IMR-90 (cell line): ENCODE data around the gene FBXO17. TPM values are rescaled to one million over a fixed set of nuclear protein-coding genes. Genes with fewer than 3 reads are reported as not detected.

Source experiments
- ATAC-seq: fragments of 200-7000 bp; cut with Tn5 transposase; 2 replicates; pipeline ENCODE4 v1.9.1; 2020; ENCODE audit warnings: low read depth, mild to moderate bottlenecking, moderate library complexity
- BruUV-seq: library from RNA; stranded (reverse); fragments of 400-500 nt; replicated peaks from 2 replicates; lab custom pipeline; 2021; lab: Mats Ljungman, UMichigan
- CTCF ChIA-PET: fragments of 300-600 bp; formaldehyde crosslinking; extraction: SDS; loops from one replicate; lab custom pipeline; 2021; ENCODE audit warnings: antibody characterized with exemption; lab: Yijun Ruan, JAX
- POLR2A ChIA-PET: fragments of 300-600 bp; sonication (Branson Sonifier 250); formaldehyde crosslinking; loops from one replicate; lab custom pipeline; 2022; ENCODE audit warnings: antibody characterized with exemption; ENCODE audit not compliant: unreplicated experiment; lab: Charles Lee
- DNase-seq: peaks from one replicate; pipeline ENCODE4 v3.0.0; 2013
- H2AFZ ChIP-seq: replicated peaks from 2 replicates; pipeline ENCODE3; 2013; ENCODE audit warnings: low read length, mild to moderate bottlenecking; ENCODE audit not compliant: poor library complexity
- H2AK5ac ChIP-seq: 2 replicates; pipeline ENCODE4 v1.6.1; 2013; ENCODE audit warnings: low read depth, low read length, inconsistent platforms
- H2AK9ac ChIP-seq: replicated peaks from 2 replicates; pipeline ENCODE3; 2013; ENCODE audit warnings: mild to moderate bottlenecking, low read depth, low read length, moderate library complexity; ENCODE audit not compliant: poor library complexity
- H2BK120ac ChIP-seq: 2 replicates; pipeline ENCODE4 v1.6.1; 2013; ENCODE audit warnings: low read depth, low read length, inconsistent platforms
- H2BK15ac ChIP-seq: 3 replicates; pipeline ENCODE4 v1.6.1; 2013; ENCODE audit warnings: low read depth, low read length, inconsistent platforms
- H2BK20ac ChIP-seq: 2 replicates; pipeline ENCODE4 v1.6.1; 2013; ENCODE audit warnings: low read depth, mild to moderate bottlenecking, inconsistent platforms, low read length, moderate library complexity
- H2BK5ac ChIP-seq: 2 replicates; pipeline ENCODE4 v1.6.1; 2013; ENCODE audit warnings: mild to moderate bottlenecking, low read depth, low read length, inconsistent platforms; ENCODE audit not compliant: poor library complexity, severe bottlenecking
- H3K14ac ChIP-seq: replicated peaks from 2 replicates; pipeline ENCODE4 v1.6.1; 2013; ENCODE audit warnings: low read depth, low read length, inconsistent platforms
- H3K18ac ChIP-seq: 2 replicates; pipeline ENCODE4 v1.6.1; 2013; ENCODE audit warnings: low read depth, low read length, control low read depth
- H3K23ac ChIP-seq: 2 replicates; pipeline ENCODE4 v1.6.1; 2013; ENCODE audit warnings: low read depth, low read length, inconsistent platforms
- H3K27ac ChIP-seq: 2 replicates; pipeline ENCODE4 v1.5.1; 2013; ENCODE audit warnings: mild to moderate bottlenecking, control low read depth, low read length; ENCODE audit not compliant: insufficient read depth
- H3K27me3 ChIP-seq: 2 replicates; pipeline ENCODE4 v1.6.1; 2013; ENCODE audit warnings: low read length; ENCODE audit not compliant: control insufficient read depth, insufficient read depth
- H3K36me3 ChIP-seq: 2 replicates; pipeline ENCODE4 v1.6.1; 2013; ENCODE audit warnings: low read length, mixed read lengths; ENCODE audit not compliant: control insufficient read depth, insufficient read depth
- H3K4ac ChIP-seq: 2 replicates; pipeline ENCODE4 v1.6.1; 2013; ENCODE audit warnings: low read depth, low read length, inconsistent platforms
- H3K4me1 ChIP-seq: 2 replicates; pipeline ENCODE4 v1.6.1; 2013; ENCODE audit warnings: low read length, mixed read lengths; ENCODE audit not compliant: control insufficient read depth, insufficient read depth
- H3K4me2 ChIP-seq: 2 replicates; pipeline ENCODE4 v1.6.1; 2013; ENCODE audit warnings: low read depth, mild to moderate bottlenecking, control low read depth, low read length, moderate library complexity
- H3K4me3 ChIP-seq: 2 replicates; pipeline ENCODE4 v1.5.1; 2013; ENCODE audit warnings: low read depth, mild to moderate bottlenecking, control low read depth, low read length, moderate library complexity; ENCODE audit not compliant: insufficient read depth
- H3K56ac ChIP-seq: 2 replicates; pipeline ENCODE4 v1.6.1; 2013; ENCODE audit warnings: low read length, inconsistent platforms; ENCODE audit not compliant: insufficient read depth; ENCODE audit errors: extremely low read depth
- H3K79me1 ChIP-seq, 2 experiments: 2 replicates each; pipeline ENCODE4 v1.6.1; 2013; ENCODE audit warnings: low read length in 2 of 2, inconsistent platforms in 1 of 2, low read depth in 1 of 2
- H3K9ac ChIP-seq: 2 replicates; pipeline ENCODE4 v1.6.1; 2013; ENCODE audit warnings: low read depth, low read length, control low read depth
- H3K9me1 ChIP-seq: 2 replicates; pipeline ENCODE4 v1.6.1; 2013; ENCODE audit warnings: low read length, inconsistent platforms; ENCODE audit not compliant: insufficient read depth
- H3K9me3 ChIP-seq: 2 replicates; pipeline ENCODE4 v1.6.1; 2013; ENCODE audit warnings: low read length; ENCODE audit not compliant: control insufficient read depth, insufficient read depth
- H4K20me1 ChIP-seq: 2 replicates; pipeline ENCODE4 v1.6.1; 2013; ENCODE audit warnings: low read length, inconsistent platforms; ENCODE audit not compliant: insufficient read depth
- H4K5ac ChIP-seq: 2 replicates; pipeline ENCODE4 v1.6.1; 2013; ENCODE audit warnings: mild to moderate bottlenecking, low read depth, low read length, control low read depth
- H4K8ac ChIP-seq, 2 experiments: 2 replicates each; pipeline ENCODE4 v1.6.1; 2013; ENCODE audit warnings: low read depth in 2 of 2, low read length in 2 of 2, control low read depth in 1 of 2, inconsistent platforms in 1 of 2
- H4K91ac ChIP-seq: 2 replicates; pipeline ENCODE4 v1.6.1; 2013; ENCODE audit warnings: low read depth, low read length, inconsistent platforms; ENCODE audit not compliant: insufficient read depth
- BHLHE40 ChIP-seq: fragments of 150-350 bp; IDR thresholded peaks from 2 replicates; pipeline ENCODE4 v1.6.1; 2016; ENCODE audit warnings: mild to moderate bottlenecking, low read depth, low read length
- CEBPB ChIP-seq: IDR thresholded peaks from 2 replicates; pipeline ENCODE4 v1.6.1; 2012; ENCODE audit warnings: low read depth, low read length, improper control_type of control experiment
- CHD1 ChIP-seq: IDR thresholded peaks from 2 replicates; pipeline ENCODE4 v1.6.1; 2012; ENCODE audit warnings: low read depth, low read length, improper control_type of control experiment
- FOS ChIP-seq: fragments of 150-350 bp; IDR thresholded peaks from 2 replicates; pipeline ENCODE4 v1.6.1; 2016; ENCODE audit warnings: low read depth, low read length
- MAFK ChIP-seq: IDR thresholded peaks from 2 replicates; pipeline ENCODE4 v1.6.1; 2012; ENCODE audit warnings: low read depth, low read length, improper control_type of control experiment
- MAZ ChIP-seq: IDR thresholded peaks from 2 replicates; pipeline ENCODE4 v1.6.1; 2012; ENCODE audit warnings: low read depth, mild to moderate bottlenecking, low read length, improper control_type of control experiment, moderate library complexity, borderline replicate concordance
- NFE2L2 ChIP-seq: fragments of 150-350 bp; IDR thresholded peaks from 2 replicates; pipeline ENCODE4 v1.6.1; 2016; ENCODE audit warnings: low read depth, mild to moderate bottlenecking, low read length
- POLR2A ChIP-seq: IDR thresholded peaks from 2 replicates; pipeline ENCODE4 v1.6.1; 2012; ENCODE audit warnings: mild to moderate bottlenecking, low read depth, low read length
- RAD21 ChIP-seq: IDR thresholded peaks from 2 replicates; pipeline ENCODE4 v1.6.1; 2012; ENCODE audit warnings: low read length, improper control_type of control experiment
- RCOR1 ChIP-seq: IDR thresholded peaks from 2 replicates; pipeline ENCODE4 v1.6.1; 2012; ENCODE audit warnings: mild to moderate bottlenecking, low read length, improper control_type of control experiment; ENCODE audit not compliant: insufficient replicate concordance
- RFX5 ChIP-seq: IDR thresholded peaks from 2 replicates; pipeline ENCODE4 v1.8.0; 2012; ENCODE audit warnings: low read depth, mild to moderate bottlenecking, low read length, moderate library complexity
- SMC3 ChIP-seq: fragments of 150-350 bp; IDR thresholded peaks from 2 replicates; pipeline ENCODE4 v1.6.1; 2016; ENCODE audit warnings: low read depth, mild to moderate bottlenecking, antibody characterized with exemption, low read length, moderate library complexity
- WGBS, 2 experiments: methylation state at CpG; one replicate each; pipeline versions ENCODE4 v1.1.5 to v1.1.7; 2013; ENCODE audit warnings: missing lambda C conversion rate in 2 of 2; ENCODE audit not compliant: insufficient read length in 1 of 2; ENCODE audit errors: extremely low coverage in 2 of 2; 5-methylcytosine and 5-hydroxymethylcytosine counted together
- dilution Hi-C: fragments of 300-500 bp; cut with HindIII; formaldehyde crosslinking; loops from one replicate; pipeline ENCODE4 v1.14.3; 2018; ENCODE audit warnings: low sequenced_read_pairs; ENCODE audit not compliant: unreplicated experiment
- in situ Hi-C: fragments of 300-500 bp; cut with MboI; formaldehyde crosslinking; loops from 3 replicates; pipeline ENCODE4 v1.14.3; 2019; ENCODE audit warnings: low sequenced_read_pairs, inconsistent platforms, mixed read lengths
- intact Hi-C: fragments of 100-400 bp; cut with micrococcal nuclease; formaldehyde crosslinking; loops from 2 replicates; pipeline ENCODE4 v1.10.0; 2022
- polyA plus RNA-seq, 3 experiments: library from polyadenylated mRNA; depleted of rRNA; stranded (reverse); fragments of >200 nt; gene quantifications; 2 replicates each; pipeline ENCODE4 v1.2.3, GENCODE V29; 2012; ENCODE audit warnings: low replicate concordance in 1 of 3
- total RNA-seq: library from RNA; depleted of rRNA; stranded (reverse); fragments of >200 nt; gene quantifications from 2 replicates; pipeline ENCODE4 v1.2.3, GENCODE V29; 2012
- TF ChIP-seq, protein P1 (sequence below): fragments of 150-350 bp; IDR thresholded peaks from 2 replicates; pipeline ENCODE4 v1.6.1; 2017; ENCODE audit warnings: mild to moderate bottlenecking, antibody characterized with exemption, low read length, low read depth
- TF ChIP-seq, protein P2 (sequence below): fragments of 150-350 bp; IDR thresholded peaks from 2 replicates; pipeline ENCODE4 v1.6.1; 2016; ENCODE audit warnings: low read depth, mild to moderate bottlenecking, low read length, moderate library complexity, borderline replicate concordance
- TF ChIP-seq, protein P3 (sequence below): conservative IDR thresholded peaks from 2 replicates; pipeline ENCODE4 v1.5.1; 2012; ENCODE audit warnings: mild to moderate bottlenecking, low read depth, low read length, improper control_type of control experiment

Gene FBXO17
- total and polyA plus RNA-seq, 2 of the 4 experiments (the other 2 are of a cell fraction), result 10.8 to 20.7 TPM

DNA sequence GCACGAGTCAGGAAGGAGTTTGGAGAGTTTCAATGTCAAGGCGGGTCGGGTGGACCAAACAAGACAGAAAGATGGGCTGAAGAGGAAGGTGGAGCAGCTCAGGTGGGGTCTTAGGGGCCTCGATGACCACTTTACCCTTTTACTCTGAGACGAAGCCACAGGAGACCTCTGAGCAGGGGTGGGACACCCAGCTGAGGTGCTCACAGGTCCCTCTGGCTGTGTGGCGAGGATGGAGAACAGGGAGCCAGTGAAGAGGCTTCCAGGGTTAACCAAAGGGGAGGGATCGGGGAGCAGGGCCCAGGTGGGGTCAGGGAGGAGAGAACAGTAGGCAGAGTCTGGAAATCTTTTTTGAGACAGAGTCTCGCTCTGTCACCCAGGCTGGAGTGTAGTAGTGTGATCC is 61.6 kb downstream of the FBXO17 start:
- H3K27me3 ChIP-seq, result peaks cover 4% of the 10 kb centered on the region; the same call in 1 of the 2 replicates
- H3K23ac ChIP-seq, result no peak overlapping the region
- no peak overlapping the region for H2BK15ac ChIP-seq
- no peaks in the 10 kb centered on the region for H3K79me1 ChIP-seq
- no peak overlapping the region for H3K18ac ChIP-seq
- H3K4me2 ChIP-seq, result no peak overlapping the region
- ATAC-seq (no peak), DNase-seq (no peak)
- no peak overlapping the region for H2BK120ac ChIP-seq
- TF ChIP-seq NFE2L2 (no peak), CHD1 (no peak), SMC3 (no peak), RFX5 (no peak), MAZ (no peak), RCOR1 (no peak), CEBPB (no peak), FOS (no peak), RAD21 (no peak), MAFK (no peak), BHLHE40 (no peak), POLR2A (no peak)
- TF ChIP-seq, protein P1, sequence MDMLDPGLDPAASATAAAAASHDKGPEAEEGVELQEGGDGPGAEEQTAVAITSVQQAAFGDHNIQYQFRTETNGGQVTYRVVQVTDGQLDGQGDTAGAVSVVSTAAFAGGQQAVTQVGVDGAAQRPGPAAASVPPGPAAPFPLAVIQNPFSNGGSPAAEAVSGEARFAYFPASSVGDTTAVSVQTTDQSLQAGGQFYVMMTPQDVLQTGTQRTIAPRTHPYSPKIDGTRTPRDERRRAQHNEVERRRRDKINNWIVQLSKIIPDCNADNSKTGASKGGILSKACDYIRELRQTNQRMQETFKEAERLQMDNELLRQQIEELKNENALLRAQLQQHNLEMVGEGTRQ, result no peak
- TF ChIP-seq, protein P2, sequence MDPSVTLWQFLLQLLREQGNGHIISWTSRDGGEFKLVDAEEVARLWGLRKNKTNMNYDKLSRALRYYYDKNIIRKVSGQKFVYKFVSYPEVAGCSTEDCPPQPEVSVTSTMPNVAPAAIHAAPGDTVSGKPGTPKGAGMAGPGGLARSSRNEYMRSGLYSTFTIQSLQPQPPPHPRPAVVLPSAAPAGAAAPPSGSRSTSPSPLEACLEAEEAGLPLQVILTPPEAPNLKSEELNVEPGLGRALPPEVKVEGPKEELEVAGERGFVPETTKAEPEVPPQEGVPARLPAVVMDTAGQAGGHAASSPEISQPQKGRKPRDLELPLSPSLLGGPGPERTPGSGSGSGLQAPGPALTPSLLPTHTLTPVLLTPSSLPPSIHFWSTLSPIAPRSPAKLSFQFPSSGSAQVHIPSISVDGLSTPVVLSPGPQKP, result no peak
- TF ChIP-seq, protein P3, sequence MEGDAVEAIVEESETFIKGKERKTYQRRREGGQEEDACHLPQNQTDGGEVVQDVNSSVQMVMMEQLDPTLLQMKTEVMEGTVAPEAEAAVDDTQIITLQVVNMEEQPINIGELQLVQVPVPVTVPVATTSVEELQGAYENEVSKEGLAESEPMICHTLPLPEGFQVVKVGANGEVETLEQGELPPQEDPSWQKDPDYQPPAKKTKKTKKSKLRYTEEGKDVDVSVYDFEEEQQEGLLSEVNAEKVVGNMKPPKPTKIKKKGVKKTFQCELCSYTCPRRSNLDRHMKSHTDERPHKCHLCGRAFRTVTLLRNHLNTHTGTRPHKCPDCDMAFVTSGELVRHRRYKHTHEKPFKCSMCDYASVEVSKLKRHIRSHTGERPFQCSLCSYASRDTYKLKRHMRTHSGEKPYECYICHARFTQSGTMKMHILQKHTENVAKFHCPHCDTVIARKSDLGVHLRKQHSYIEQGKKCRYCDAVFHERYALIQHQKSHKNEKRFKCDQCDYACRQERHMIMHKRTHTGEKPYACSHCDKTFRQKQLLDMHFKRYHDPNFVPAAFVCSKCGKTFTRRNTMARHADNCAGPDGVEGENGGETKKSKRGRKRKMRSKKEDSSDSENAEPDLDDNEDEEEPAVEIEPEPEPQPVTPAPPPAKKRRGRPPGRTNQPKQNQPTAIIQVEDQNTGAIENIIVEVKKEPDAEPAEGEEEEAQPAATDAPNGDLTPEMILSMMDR, result no peak
- no peak overlapping the region for H2AK5ac ChIP-seq
- BruUV-seq, result no TSS peak
- no peak overlapping the region for H3K4ac ChIP-seq
- no peaks in the 10 kb centered on the region for H3K4me1 ChIP-seq
- POLR2A ChIA-PET, result no interaction called here
- H3K14ac ChIP-seq, result no peak overlapping the region
- WGBS, 2 experiments, result 100% methylated on average over 1 of the region's 8 CpGs; no CpG with 5 or more reads in 1 of the 2 experiments
- intact Hi-C loops (no loop called here), in situ Hi-C loops (loop anchor here (25.0 kb wide), 1 partner anchor 177 kb away; the partner anchor contains the start of gene CAPN12), dilution Hi-C loops (no loop called here)
- no peak overlapping the region for H2BK5ac ChIP-seq
- no peak overlapping the region for H2AK9ac ChIP-seq
- no peak overlapping the region for H3K56ac ChIP-seq
- H2BK20ac ChIP-seq, result no peak overlapping the region
- H3K36me3 ChIP-seq, result peaks cover 3% of the 10 kb centered on the region
- H4K91ac ChIP-seq, result no peak overlapping the region
- no peaks in the 10 kb centered on the region for H3K9me3 ChIP-seq
- no peaks in the 10 kb centered on the region; the same call in 1 of the 2 replicates for H4K20me1 ChIP-seq
- H3K9ac ChIP-seq, result no peak overlapping the region
- H3K27ac ChIP-seq, result no peak overlapping the region
- no peak overlapping the region for H3K4me3 ChIP-seq
- CTCF ChIA-PET, result no interaction called here
- no peak overlapping the region for H4K8ac ChIP-seq
- H2AFZ ChIP-seq, result no peak overlapping the region
- H3K9me1 ChIP-seq, result no peaks in the 10 kb centered on the region
- no peak overlapping the region for H4K5ac ChIP-seq
